Jurkat, Clone E6-1 (cell line): ENCODE results near the gene ENPEP.

ENCODE experiments used
- DNase-seq: peaks from one replicate; pipeline ENCODE4 v3.0.0-alpha.2; 2011; ENCODE audit warnings: low read depth, low spot score
- H3K4me3 ChIP-seq: 2 replicates; pipeline ENCODE4 v1.5.1; 2011; ENCODE audit warnings: mild to moderate bottlenecking, low read length, control low read depth, moderate library complexity

ENPEP gene

GRCh38 chr4:110587666-110588285 is 111.8 kb downstream of the ENPEP start:
- H3K4me3 ChIP-seq = no peak overlapping the region
- no peak for DNase-seq

GRCh38 chr4:110589297-110589696 is 113.3 kb downstream of the ENPEP start:
- no peak overlapping the region for H3K4me3 ChIP-seq
- no peak for DNase-seq

- DNase-seq = no peak
- H3K4me3 ChIP-seq = no peak overlapping the region
These were observed 119.6 kb downstream of the ENPEP start for GRCh38 chr4:110595583-110595982.

DNA sequence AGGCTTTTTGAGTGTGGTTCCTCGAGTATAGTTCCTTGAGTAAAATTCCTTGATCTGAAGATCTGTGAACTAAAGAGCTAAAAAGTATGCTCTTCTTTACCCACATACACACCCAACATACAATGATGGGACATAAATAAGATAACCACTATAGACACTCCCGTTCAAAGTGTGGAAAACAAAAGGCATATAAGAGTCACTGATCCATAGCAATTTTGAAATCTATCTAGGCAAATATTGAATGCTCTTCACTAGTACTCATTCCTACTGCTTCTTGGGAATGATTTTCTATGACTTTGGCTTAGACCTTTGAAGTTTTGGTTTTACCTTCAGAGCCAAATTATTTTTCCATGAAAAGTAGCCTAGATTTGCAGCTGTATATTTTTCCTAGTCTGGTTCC is 120.5 kb downstream of the ENPEP start:
- no peak overlapping the region for H3K4me3 ChIP-seq
- no peak for DNase-seq

DNA sequence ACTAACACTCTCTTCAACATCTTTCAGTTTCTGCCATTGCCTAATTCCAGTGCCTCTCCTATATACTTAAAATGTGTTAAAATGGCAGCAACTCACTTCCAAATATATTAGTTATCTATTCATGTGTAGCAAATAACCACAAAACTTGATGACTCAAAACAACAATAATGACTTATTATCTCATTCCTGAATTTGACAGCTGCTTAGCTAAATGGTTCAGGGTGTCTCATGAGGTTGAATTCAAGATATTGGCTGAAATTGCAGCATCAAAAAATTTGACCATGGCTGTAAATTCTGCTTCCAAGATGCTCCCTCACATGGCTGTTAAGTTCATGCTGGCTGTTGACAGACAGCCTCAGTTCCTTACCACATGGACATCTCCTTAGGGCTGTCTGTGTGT is 121.6 kb downstream of the ENPEP start:
- no peak for DNase-seq
- H3K4me3 ChIP-seq = no peak overlapping the region

DNA sequence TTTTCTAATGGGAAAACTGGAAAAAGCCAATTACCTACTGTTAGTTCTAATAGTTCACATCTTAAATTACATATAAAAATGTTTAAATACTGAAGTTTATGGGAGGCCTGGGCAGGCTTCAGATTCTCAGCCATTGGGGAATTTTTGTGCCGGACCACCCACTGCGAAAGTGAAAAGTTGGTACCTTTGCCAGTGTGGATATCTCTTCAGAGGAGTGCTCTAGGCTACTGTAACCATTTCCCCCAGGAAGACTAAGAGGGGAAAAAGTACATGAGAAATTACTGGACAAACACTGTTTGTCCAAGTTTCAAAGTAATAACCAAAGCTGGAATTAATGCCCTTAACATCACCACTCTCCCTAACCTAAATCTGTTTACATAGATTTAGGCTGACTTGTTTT is 126.1 kb downstream of the ENPEP start:
- no peak for DNase-seq

GRCh38 chr4:110605077-110605476 is 129.1 kb downstream of the ENPEP start:
- no peak overlapping the region for H3K4me3 ChIP-seq
- DNase-seq = no peak

More for the DNA sequence above, 126.1 kb downstream of the ENPEP start:
- no peak overlapping the region for H3K4me3 ChIP-seq

DNA sequence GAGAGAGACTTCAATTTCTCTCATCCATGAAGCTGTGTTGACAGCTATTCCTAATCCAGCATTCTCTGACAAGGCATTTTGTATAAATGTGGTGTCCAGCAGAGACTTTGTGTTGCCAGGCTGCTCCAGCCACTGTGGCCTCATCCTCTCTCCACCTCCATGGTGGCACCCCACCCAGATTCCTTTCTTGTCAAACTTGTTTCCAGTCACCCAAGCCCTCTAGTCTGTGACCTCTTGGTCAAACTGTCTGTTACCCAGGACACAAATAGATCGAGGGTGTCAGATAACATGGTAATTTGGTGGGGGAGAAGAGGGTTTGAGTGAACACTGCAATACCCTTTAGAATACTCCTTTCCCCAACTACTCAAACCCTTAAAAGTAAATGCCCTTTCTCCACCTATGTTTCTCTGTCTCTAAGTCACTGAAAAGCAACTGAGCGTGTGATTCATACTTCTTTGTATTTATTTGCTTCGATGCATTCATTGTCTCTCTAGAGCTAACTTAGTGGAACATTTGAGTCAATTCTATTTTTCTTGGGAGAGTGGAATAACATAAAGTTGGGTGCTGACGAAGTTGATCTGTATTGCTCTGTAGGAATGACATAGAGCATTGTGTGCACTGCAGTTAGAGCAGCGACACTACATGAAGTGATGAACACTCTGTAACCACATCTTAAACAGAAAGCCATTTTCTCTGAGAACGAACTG is 133.2 kb downstream of the ENPEP start:
- DNase-seq = no peak

GRCh38 chr4:110610620-110610939 is 134.6 kb downstream of the ENPEP start:
- H3K4me3 ChIP-seq = no peak overlapping the region
- DNase-seq = no peak

More for the DNA sequence above, 133.2 kb downstream of the ENPEP start:
- H3K4me3 ChIP-seq = no peak overlapping the region

- H3K4me3 ChIP-seq = no peak overlapping the region
- no peak for DNase-seq
These were observed 135.2 kb downstream of the ENPEP start for GRCh38 chr4:110610940-110611831.

- no peak for DNase-seq
- H3K4me3 ChIP-seq = no peak overlapping the region
These were observed 136.1 kb downstream of the ENPEP start for GRCh38 chr4:110611968-110612447.

DNA sequence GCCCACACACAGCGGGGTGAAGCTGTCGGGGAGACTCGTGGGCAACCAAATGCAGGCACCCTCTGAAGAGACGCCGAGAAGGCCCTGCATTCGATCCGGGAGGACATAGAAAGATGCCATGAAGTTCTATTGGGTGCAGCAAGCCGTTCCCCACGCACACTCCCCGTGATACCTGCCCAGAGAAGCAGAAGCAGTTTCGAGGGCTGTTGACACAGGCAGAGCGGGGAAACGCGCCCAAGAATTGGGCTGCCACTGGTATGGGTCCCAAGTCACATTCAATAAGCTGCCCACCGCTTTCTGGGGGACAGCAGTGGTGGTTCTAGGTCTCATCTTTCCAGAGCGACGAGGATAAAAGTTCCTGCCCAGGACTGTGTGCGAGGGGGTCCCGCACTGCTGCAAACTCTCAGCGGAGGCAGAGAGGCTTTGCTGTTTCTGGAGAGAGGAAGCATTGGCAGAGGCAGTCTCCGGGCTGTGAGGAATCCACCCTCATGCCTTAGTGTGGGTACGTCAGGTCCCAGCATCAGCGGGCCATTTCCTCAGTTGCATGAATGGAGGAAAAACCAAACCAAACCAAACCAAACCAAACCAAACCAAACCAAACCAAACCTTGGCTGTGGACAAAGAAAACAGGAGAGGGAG is 136.8 kb downstream of the ENPEP start:
- no peak overlapping the region for H3K4me3 ChIP-seq
- no peak for DNase-seq

DNA sequence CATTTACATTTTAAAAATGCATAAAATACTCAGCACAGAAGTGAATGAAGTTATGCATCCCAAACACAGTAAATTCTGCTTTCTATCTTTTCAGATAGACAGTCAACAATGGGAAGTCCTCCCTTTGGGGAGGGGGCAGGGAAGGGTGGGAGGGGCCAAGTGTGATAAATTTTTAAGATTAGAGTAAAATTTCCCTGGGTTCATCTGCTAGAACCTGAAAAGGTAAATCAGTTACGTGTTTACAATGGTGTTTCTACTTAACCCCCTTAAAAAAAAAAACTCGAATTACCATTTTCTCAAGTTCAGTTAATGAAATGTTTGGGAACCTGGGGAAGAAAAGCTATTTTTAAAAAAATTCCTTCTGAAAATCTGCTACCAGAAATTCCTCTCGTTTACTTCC is 137.8 kb downstream of the ENPEP start:
- DNase-seq = no peak
- H3K4me3 ChIP-seq = no peak overlapping the region

GRCh38 chr4:110614173-110614963 is 138.4 kb downstream of the ENPEP start:
- no peak overlapping the region for H3K4me3 ChIP-seq
- no peak for DNase-seq
